DND-41 (cell line): Measurements from ENCODE around the gene LRFN2.

ENCODE experiments used
- ATAC-seq: fragments of 200-7000 bp; cut with Tn5 transposase; 3 replicates; pipeline ENCODE4 v1.9.1; 2021; ENCODE audit warnings: low read depth; ENCODE audit not compliant: insufficient read depth
- DNase-seq: peaks from one replicate; pipeline ENCODE4 v3.0.0-alpha.2; 2020
- H2AFZ ChIP-seq: 2 replicates; pipeline ENCODE4 v1.6.0; 2012; ENCODE audit warnings: low read depth, low read length
- H3K27ac ChIP-seq: 2 replicates; pipeline ENCODE4 v1.5.1; 2012; ENCODE audit warnings: low read length, inconsistent platforms
- H3K27me3 ChIP-seq: fragments of 200-600 bp; sonication (generic); 2 replicates; pipeline ENCODE4 v1.6.0; 2012; ENCODE audit warnings: low read length, mild to moderate bottlenecking, inconsistent platforms; ENCODE audit not compliant: insufficient read depth, poor library complexity
- H3K36me3 ChIP-seq: 2 replicates; pipeline ENCODE4 v1.5.1; 2012; ENCODE audit warnings: low read length, inconsistent platforms; ENCODE audit not compliant: insufficient read depth
- H3K4me1 ChIP-seq: 2 replicates; pipeline ENCODE4 v1.5.1; 2012; ENCODE audit warnings: mild to moderate bottlenecking, low read length; ENCODE audit not compliant: insufficient read depth
- H3K4me2 ChIP-seq: 2 replicates; pipeline ENCODE4 v1.6.0; 2012; ENCODE audit warnings: mild to moderate bottlenecking, moderate library complexity, low read length, inconsistent platforms; ENCODE audit not compliant: insufficient read depth
- H3K4me3 ChIP-seq, 2 experiments: fragments of 200-600 bp in 1 of 2; shearing (Covaris generic) in 1 of 2; 2 replicates each; pipeline ENCODE4 v1.5.1; 2012 to 2016; ENCODE audit warnings: inconsistent platforms in 2 of 2, low read length in 2 of 2, mild to moderate bottlenecking in 2 of 2, low read depth in 1 of 2, moderate library complexity in 1 of 2
- H3K79me2 ChIP-seq: 2 replicates; pipeline ENCODE4 v1.6.0; 2012; ENCODE audit warnings: low read length, inconsistent platforms; ENCODE audit not compliant: insufficient read depth
- H3K9ac ChIP-seq: 2 replicates; pipeline ENCODE4 v1.6.0; 2012; ENCODE audit warnings: low read depth, mild to moderate bottlenecking, inconsistent platforms, low read length, moderate library complexity
- H3K9me3 ChIP-seq: 2 replicates; pipeline ENCODE4 v1.5.1; 2012; ENCODE audit warnings: low read length, moderate library complexity, mild to moderate bottlenecking, inconsistent platforms; ENCODE audit not compliant: insufficient read depth, severe bottlenecking
- H4K20me1 ChIP-seq: 2 replicates; pipeline ENCODE4 v1.6.0; 2012; ENCODE audit warnings: low read length; ENCODE audit not compliant: insufficient read depth
- EZH2 ChIP-seq: IDR thresholded peaks from 3 replicates; pipeline ENCODE4 v1.6.1; 2012; ENCODE audit warnings: borderline replicate concordance, low read depth, mild to moderate bottlenecking, moderate library complexity, low read length, inconsistent platforms; ENCODE audit not compliant: severe bottlenecking
- TF ChIP-seq, protein P1 (sequence below): IDR thresholded peaks from 2 replicates; pipeline ENCODE4 v1.5.1; 2012; ENCODE audit warnings: borderline replicate concordance, low read length, moderate library complexity, mild to moderate bottlenecking; ENCODE audit not compliant: poor library complexity, severe bottlenecking; ENCODE audit errors: extremely low read depth

The LRFN2 gene

DNA sequence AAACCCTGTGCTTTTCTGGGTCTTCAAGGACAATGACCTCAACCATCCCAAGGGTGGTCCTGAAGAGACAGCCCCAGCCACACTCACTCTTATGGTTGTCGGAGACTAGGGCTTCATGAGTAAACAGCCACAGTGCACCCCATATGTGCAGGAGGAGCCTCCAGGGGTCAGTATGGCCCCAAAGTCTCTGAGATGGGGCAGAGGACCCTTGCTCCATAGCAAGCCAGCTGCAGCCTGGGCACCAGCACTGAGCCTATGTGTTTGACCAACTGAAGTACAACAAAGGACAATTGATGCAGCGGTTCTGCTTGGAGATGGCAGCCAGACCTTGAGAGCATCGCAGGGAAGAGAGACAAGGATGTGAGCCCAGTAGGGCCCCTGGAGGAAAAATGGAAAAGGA lies 112.2 kb downstream of the LRFN2 start:
- Histone ChIP-seq H3K36me3 (no peaks in the 10 kb centered on the region), H3K27me3 (no peaks in the 10 kb centered on the region), H3K79me2 (no peaks in the 10 kb centered on the region), H3K4me2 (no peak overlapping the region), H3K27ac (no peak overlapping the region), H2AFZ (no peak overlapping the region), H3K9ac (no peak overlapping the region), H3K4me1 (peaks cover 18% of the 10 kb centered on the region), H3K4me3 (no peak overlapping the region), H4K20me1 (no peaks in the 10 kb centered on the region), H3K9me3 (no peaks in the 10 kb centered on the region)
- ATAC-seq (no peak), DNase-seq (no peak)
- TF ChIP-seq EZH2: no peak
- TF ChIP-seq, protein P1, sequence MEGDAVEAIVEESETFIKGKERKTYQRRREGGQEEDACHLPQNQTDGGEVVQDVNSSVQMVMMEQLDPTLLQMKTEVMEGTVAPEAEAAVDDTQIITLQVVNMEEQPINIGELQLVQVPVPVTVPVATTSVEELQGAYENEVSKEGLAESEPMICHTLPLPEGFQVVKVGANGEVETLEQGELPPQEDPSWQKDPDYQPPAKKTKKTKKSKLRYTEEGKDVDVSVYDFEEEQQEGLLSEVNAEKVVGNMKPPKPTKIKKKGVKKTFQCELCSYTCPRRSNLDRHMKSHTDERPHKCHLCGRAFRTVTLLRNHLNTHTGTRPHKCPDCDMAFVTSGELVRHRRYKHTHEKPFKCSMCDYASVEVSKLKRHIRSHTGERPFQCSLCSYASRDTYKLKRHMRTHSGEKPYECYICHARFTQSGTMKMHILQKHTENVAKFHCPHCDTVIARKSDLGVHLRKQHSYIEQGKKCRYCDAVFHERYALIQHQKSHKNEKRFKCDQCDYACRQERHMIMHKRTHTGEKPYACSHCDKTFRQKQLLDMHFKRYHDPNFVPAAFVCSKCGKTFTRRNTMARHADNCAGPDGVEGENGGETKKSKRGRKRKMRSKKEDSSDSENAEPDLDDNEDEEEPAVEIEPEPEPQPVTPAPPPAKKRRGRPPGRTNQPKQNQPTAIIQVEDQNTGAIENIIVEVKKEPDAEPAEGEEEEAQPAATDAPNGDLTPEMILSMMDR: no peak

- Histone ChIP-seq H2AFZ (no peak overlapping the region), H3K27me3 (no peaks in the 10 kb centered on the region), H3K36me3 (no peaks in the 10 kb centered on the region), H3K9me3 (no peaks in the 10 kb centered on the region), H3K4me1 (peaks cover 12% of the 10 kb centered on the region), H3K9ac (no peak overlapping the region), H3K4me3 (no peak overlapping the region), H4K20me1 (no peaks in the 10 kb centered on the region), H3K79me2 (no peaks in the 10 kb centered on the region), H3K4me2 (no peak overlapping the region), H3K27ac (no peak overlapping the region)
- TF ChIP-seq EZH2: no peak
- TF ChIP-seq, protein P1: no peak
- ATAC-seq (no peak), DNase-seq (no peak)
Observed at GRCh38 chr6:40473026-40473425, 114.1 kb downstream of the LRFN2 start.

DNA sequence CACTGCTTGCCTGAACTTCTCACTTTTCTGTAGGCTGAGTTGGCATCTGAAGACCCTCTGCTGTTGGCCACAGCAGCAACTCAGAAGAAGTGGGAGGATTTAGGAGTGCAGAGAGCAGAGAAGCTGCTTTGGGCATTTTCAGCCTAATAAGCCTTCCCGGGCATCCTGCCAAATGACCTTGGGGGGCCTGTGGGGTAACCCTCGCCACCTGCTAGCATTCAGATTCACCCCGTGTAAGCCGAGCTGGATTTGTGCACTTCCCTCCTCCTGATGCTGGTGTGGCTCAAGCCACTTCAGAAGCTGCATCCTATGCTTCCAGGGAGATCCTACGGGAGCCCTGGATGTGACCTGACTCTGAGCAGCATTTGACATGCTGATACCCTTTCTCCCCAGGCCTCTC lies 114.8 kb downstream of the LRFN2 start:
- Histone ChIP-seq H4K20me1 (no peaks in the 10 kb centered on the region), H3K4me1 (peaks cover 5% of the 10 kb centered on the region), H3K27me3 (no peaks in the 10 kb centered on the region), H3K79me2 (no peaks in the 10 kb centered on the region), H2AFZ (no peak overlapping the region), H3K9ac (no peak overlapping the region), H3K4me2 (no peak overlapping the region), H3K4me3 (no peak overlapping the region), H3K27ac (no peak overlapping the region), H3K36me3 (no peaks in the 10 kb centered on the region), H3K9me3 (no peaks in the 10 kb centered on the region)
- ATAC-seq (no peak), DNase-seq (peak; percentile 10)
- TF ChIP-seq, protein P1: no peak
- TF ChIP-seq EZH2: no peak

GRCh38 chr6:40471243-40471642 lies 115.9 kb downstream of the LRFN2 start:
- DNase-seq: no peak
- Histone ChIP-seq H3K4me1 (no peaks in the 10 kb centered on the region), H3K36me3 (no peaks in the 10 kb centered on the region), H3K9ac (no peak overlapping the region), H3K4me2 (no peak overlapping the region), H3K27ac (no peak overlapping the region), H4K20me1 (no peaks in the 10 kb centered on the region), H2AFZ (no peak overlapping the region), H3K9me3 (no peaks in the 10 kb centered on the region), H3K4me3 (no peak overlapping the region), H3K27me3 (no peaks in the 10 kb centered on the region), H3K79me2 (no peaks in the 10 kb centered on the region)
- TF ChIP-seq EZH2: no peak
- TF ChIP-seq, protein P1: no peak
- no peak for ATAC-seq
